Upper lobe of left lung (tissue), 4 donors: ENCODE results near the gene PYHIN1.

Source experiments
- EP300 ChIP-seq, 4 donors: sonication (generic); formaldehyde crosslinking; IDR thresholded peaks; one replicate each; pipeline ENCODE4 v1.5.1; 2017; ENCODE audit warnings: antibody characterized with exemption in 4 of 4, control low read depth in 2 of 4
- POLR2A ChIP-seq, 4 donors: fragments of 450-650 bp; IDR thresholded peaks; one replicate each; pipeline ENCODE4 v1.5.1; 2016 to 2017; ENCODE audit warnings: antibody characterized with exemption in 4 of 4, mild to moderate bottlenecking in 2 of 4
- POLR2AphosphoS5 ChIP-seq, 2 donors: sonication (generic); formaldehyde crosslinking; IDR thresholded peaks; one replicate each; pipeline ENCODE4 v1.5.1; 2017; ENCODE audit warnings: antibody characterized with exemption in 2 of 2
- TF ChIP-seq, protein P1 (sequence below), 6 experiments: fragments of 450-650 bp in 4 of 6; fragments of 200-600 bp in 2 of 6; sonication (generic) in 2 of 6; IDR thresholded peaks; one replicate each; pipeline ENCODE4 v1.5.1; 2016 to 2019; ENCODE audit warnings: antibody characterized with exemption in 6 of 6

DNA sequence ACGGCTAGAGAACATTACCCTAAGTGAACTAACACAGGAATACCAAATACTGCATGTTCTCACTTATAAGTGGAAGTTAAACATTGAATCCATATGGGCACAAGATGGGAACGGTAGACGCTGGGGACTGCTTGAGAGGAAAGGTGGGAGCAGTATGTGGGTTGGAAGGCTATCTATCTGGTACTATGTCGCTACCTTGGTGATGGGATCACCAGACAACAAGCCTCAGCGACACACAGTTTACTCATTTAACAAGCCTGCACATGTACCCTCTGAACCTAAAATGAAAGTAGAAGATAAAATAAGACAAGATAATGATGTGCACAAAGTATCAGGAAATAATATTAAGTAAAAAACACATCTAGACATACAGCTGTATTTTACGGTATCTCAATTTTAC lies 819 bp downstream of the PYHIN1 start:
- TF ChIP-seq, protein P1, sequence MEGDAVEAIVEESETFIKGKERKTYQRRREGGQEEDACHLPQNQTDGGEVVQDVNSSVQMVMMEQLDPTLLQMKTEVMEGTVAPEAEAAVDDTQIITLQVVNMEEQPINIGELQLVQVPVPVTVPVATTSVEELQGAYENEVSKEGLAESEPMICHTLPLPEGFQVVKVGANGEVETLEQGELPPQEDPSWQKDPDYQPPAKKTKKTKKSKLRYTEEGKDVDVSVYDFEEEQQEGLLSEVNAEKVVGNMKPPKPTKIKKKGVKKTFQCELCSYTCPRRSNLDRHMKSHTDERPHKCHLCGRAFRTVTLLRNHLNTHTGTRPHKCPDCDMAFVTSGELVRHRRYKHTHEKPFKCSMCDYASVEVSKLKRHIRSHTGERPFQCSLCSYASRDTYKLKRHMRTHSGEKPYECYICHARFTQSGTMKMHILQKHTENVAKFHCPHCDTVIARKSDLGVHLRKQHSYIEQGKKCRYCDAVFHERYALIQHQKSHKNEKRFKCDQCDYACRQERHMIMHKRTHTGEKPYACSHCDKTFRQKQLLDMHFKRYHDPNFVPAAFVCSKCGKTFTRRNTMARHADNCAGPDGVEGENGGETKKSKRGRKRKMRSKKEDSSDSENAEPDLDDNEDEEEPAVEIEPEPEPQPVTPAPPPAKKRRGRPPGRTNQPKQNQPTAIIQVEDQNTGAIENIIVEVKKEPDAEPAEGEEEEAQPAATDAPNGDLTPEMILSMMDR (IDR thresholded peaks at IDR 0.05) = no peak
- TF ChIP-seq POLR2A (IDR thresholded peaks at IDR 0.05) (no peak), POLR2AphosphoS5 (IDR thresholded peaks at IDR 0.05) (no peak), EP300 (IDR thresholded peaks at IDR 0.05) (no peak)
